HepG2 (cell line): ENCODE results near the gene CPPED1. TPM values are rescaled to one million over a fixed set of nuclear protein-coding genes. Genes with fewer than 3 reads are reported as not detected.

Source experiments
- CBX2 ChIP-seq, 2 experiments: fragments of 200-600 bp in 1 of 2; sonication (generic); formaldehyde crosslinking in 1 of 2; IDR thresholded peaks; 2 replicates each; pipeline versions ENCODE4 v1.7.0 to v1.8.1; 2018 to 2022; ENCODE audit warnings: low read depth in 2 of 2, low read length in 1 of 2, mild to moderate bottlenecking in 1 of 2, missing genetic modification reagents in 1 of 2
- CENPT ChIP-seq: sonication (generic); formaldehyde crosslinking; IDR thresholded peaks from 2 replicates; pipeline ENCODE4 v1.8.0; 2022; ENCODE audit warnings: low read depth, mild to moderate bottlenecking, moderate library complexity, missing genetic modification reagents
- DMAP1 ChIP-seq: IDR thresholded peaks from 2 replicates; pipeline ENCODE4 v1.6.1; 2016
- ERF ChIP-seq: IDR thresholded peaks from 2 replicates; pipeline ENCODE4 v1.6.1; 2018; ENCODE audit warnings: missing biosample characterization, missing genetic modification reagents
- GZF1 ChIP-seq: sonication (generic); formaldehyde crosslinking; IDR thresholded peaks from 2 replicates; pipeline ENCODE4 v1.5.1; 2020; ENCODE audit warnings: mild to moderate bottlenecking, missing genetic modification reagents
- KAT2B ChIP-seq: fragments of 150-350 bp; IDR thresholded peaks from 2 replicates; pipeline ENCODE4 v1.6.1; 2014; ENCODE audit warnings: low read depth, low read length, borderline replicate concordance
- SOX13 ChIP-seq, 3 experiments: fragments of 450-650 bp in 1 of 3; sonication (generic) in 1 of 3; formaldehyde crosslinking in 1 of 3; IDR thresholded peaks in 2 of 3; conservative IDR thresholded peaks in 1 of 3; 2 replicates each; pipeline versions ENCODE4 v1.5.0 to v1.6.1; 2016 to 2020; ENCODE audit warnings: antibody characterized with exemption in 1 of 3, mild to moderate bottlenecking in 1 of 3, missing compliant biosample characterization in 1 of 3, missing genetic modification reagents in 1 of 3, moderate library complexity in 1 of 3
- ZC3H4 ChIP-seq: sonication (generic); formaldehyde crosslinking; IDR thresholded peaks from 2 replicates; pipeline ENCODE4 v1.4.0; 2020; ENCODE audit warnings: missing genetic modification reagents, borderline replicate concordance
- ZNF136 ChIP-seq: sonication (generic); formaldehyde crosslinking; IDR thresholded peaks from 2 replicates; pipeline ENCODE4 v1.8.1; 2022; ENCODE audit warnings: low read depth, mild to moderate bottlenecking, moderate library complexity, missing genetic modification reagents
- ZNF724P ChIP-seq: sonication (generic); formaldehyde crosslinking; IDR thresholded peaks from 2 replicates; pipeline ENCODE4 v1.8.0; 2022; ENCODE audit warnings: missing genetic modification reagents, borderline replicate concordance
- polyA plus RNA-seq, 8 experiments: library from polyadenylated mRNA; depleted of rRNA in 3 of 8; stranded (reverse) in 7 of 8; unstranded in 1 of 8; fragments of >200 nt; fragmentation: Illumina TruSeq in 4 of 8; extraction: Trizol in 4 of 8; gene quantifications; 2 replicates each; pipeline versions ENCODE4 v1.2.1 to v1.2.3, GENCODE V29; 2011 to 2016; ENCODE audit warnings: low read depth in 4 of 8, missing spikeins in 1 of 8, mixed read lengths in 1 of 8; ENCODE audit not compliant: insufficient read depth in 1 of 8
- total RNA-seq, 5 experiments: library from RNA; depleted of rRNA; stranded (reverse); fragments of >200 nt; fragmentation: Illumina TruSeq; extraction: Trizol; gene quantifications; 2 replicates each; pipeline ENCODE4 v1.2.3, GENCODE V29; 2016; ENCODE audit warnings: low read depth in 1 of 5
- TF ChIP-seq, protein P1 (sequence below): fragments of 450-650 bp; IDR thresholded peaks from 2 replicates; pipeline ENCODE4 v1.6.1; 2017; ENCODE audit warnings: mild to moderate bottlenecking
- TF ChIP-seq, protein P2 (sequence below): sonication (generic); formaldehyde crosslinking; IDR thresholded peaks from 2 replicates; pipeline ENCODE4 v1.8.0; 2022; ENCODE audit warnings: mild to moderate bottlenecking, missing genetic modification reagents
- TF ChIP-seq, protein P3 (sequence below): sonication (generic); formaldehyde crosslinking; IDR thresholded peaks from 2 replicates; pipeline ENCODE4 v1.5.0; 2020; ENCODE audit warnings: mild to moderate bottlenecking, missing genetic modification reagents, borderline replicate concordance
- TF ChIP-seq, protein P4 (sequence below): sonication (generic); formaldehyde crosslinking; IDR thresholded peaks from 2 replicates; pipeline ENCODE4 v1.5.0; 2020; ENCODE audit warnings: missing genetic modification reagents

Gene CPPED1
- total and polyA plus RNA-seq, 2 of the 13 experiments (the other 11 are each of a cell fraction or from before 2014, with no cell fraction given), result 66.6 to 71.3 TPM

DNA sequence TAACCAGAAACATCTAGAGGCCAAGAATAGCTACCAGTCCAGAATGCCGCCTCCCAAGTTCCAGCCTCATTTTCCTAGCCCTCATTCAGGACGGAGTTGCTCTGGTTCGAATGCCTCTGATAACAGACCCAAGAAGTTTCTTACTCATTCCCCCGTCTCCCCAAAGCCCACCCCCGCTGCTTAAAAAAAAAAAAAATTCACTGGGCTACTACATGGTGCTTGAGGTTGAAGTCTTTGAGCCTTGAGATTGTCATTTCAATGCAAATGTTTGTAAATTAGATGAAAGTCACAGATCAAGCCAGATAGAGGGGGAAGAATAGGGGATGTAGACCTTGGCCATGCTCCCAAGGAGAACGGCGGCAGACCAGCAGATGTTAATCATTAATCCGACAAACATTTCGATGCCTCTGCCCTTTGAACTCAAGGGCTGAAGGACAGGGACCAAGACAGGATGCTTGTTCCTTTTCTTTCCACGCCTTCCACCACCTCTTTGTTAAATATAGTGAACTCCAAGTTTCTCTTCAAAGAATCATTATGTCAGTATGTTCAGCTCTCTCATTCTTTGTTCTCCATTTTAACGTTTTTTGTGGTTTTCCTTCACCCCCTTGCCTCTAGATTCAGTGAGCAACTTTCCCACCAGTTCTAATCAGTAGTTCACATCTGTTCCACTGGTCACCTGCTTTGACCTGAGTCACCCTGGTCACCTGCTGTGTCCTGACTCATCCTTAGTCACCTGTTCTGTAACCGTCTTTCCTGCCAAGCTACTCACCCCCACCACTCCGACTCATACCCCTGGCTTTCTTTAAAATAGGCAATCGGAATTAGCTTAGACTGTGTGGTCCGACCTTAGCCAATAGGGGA lies 190.3 kb downstream of the CPPED1 start (continued):
- TF ChIP-seq, protein P1, sequence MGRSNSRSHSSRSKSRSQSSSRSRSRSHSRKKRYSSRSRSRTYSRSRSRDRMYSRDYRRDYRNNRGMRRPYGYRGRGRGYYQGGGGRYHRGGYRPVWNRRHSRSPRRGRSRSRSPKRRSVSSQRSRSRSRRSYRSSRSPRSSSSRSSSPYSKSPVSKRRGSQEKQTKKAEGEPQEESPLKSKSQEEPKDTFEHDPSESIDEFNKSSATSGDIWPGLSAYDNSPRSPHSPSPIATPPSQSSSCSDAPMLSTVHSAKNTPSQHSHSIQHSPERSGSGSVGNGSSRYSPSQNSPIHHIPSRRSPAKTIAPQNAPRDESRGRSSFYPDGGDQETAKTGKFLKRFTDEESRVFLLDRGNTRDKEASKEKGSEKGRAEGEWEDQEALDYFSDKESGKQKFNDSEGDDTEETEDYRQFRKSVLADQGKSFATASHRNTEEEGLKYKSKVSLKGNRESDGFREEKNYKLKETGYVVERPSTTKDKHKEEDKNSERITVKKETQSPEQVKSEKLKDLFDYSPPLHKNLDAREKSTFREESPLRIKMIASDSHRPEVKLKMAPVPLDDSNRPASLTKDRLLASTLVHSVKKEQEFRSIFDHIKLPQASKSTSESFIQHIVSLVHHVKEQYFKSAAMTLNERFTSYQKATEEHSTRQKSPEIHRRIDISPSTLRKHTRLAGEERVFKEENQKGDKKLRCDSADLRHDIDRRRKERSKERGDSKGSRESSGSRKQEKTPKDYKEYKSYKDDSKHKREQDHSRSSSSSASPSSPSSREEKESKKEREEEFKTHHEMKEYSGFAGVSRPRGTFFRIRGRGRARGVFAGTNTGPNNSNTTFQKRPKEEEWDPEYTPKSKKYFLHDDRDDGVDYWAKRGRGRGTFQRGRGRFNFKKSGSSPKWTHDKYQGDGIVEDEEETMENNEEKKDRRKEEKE, result no peak
- peak; percentile 51 for TF ChIP-seq ERF (CRISPR knock-in tag)
- no peak; the same call in 1 of the 2 replicates for TF ChIP-seq ZNF136 (CRISPR knock-in tag)
- no peak for TF ChIP-seq CENPT (CRISPR knock-in tag)
- TF ChIP-seq KAT2B, result no peak
- TF ChIP-seq ZC3H4 (CRISPR knock-in tag), result peak; percentile 73; the same call in 1 of the 2 replicates
- TF ChIP-seq, protein P2, sequence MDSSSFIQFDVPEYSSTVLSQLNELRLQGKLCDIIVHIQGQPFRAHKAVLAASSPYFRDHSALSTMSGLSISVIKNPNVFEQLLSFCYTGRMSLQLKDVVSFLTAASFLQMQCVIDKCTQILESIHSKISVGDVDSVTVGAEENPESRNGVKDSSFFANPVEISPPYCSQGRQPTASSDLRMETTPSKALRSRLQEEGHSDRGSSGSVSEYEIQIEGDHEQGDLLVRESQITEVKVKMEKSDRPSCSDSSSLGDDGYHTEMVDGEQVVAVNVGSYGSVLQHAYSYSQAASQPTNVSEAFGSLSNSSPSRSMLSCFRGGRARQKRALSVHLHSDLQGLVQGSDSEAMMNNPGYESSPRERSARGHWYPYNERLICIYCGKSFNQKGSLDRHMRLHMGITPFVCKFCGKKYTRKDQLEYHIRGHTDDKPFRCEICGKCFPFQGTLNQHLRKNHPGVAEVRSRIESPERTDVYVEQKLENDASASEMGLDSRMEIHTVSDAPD (CRISPR knock-in tag), result no peak
- TF ChIP-seq CBX2 (IDR thresholded peaks at IDR 0.05; ENCODE audit: low read depth, low read length), result no peak
- no peak for TF ChIP-seq CBX2 (CRISPR knock-in tag; IDR thresholded peaks at IDR 0.05; ENCODE audit: low read depth)
- TF ChIP-seq, protein P3, sequence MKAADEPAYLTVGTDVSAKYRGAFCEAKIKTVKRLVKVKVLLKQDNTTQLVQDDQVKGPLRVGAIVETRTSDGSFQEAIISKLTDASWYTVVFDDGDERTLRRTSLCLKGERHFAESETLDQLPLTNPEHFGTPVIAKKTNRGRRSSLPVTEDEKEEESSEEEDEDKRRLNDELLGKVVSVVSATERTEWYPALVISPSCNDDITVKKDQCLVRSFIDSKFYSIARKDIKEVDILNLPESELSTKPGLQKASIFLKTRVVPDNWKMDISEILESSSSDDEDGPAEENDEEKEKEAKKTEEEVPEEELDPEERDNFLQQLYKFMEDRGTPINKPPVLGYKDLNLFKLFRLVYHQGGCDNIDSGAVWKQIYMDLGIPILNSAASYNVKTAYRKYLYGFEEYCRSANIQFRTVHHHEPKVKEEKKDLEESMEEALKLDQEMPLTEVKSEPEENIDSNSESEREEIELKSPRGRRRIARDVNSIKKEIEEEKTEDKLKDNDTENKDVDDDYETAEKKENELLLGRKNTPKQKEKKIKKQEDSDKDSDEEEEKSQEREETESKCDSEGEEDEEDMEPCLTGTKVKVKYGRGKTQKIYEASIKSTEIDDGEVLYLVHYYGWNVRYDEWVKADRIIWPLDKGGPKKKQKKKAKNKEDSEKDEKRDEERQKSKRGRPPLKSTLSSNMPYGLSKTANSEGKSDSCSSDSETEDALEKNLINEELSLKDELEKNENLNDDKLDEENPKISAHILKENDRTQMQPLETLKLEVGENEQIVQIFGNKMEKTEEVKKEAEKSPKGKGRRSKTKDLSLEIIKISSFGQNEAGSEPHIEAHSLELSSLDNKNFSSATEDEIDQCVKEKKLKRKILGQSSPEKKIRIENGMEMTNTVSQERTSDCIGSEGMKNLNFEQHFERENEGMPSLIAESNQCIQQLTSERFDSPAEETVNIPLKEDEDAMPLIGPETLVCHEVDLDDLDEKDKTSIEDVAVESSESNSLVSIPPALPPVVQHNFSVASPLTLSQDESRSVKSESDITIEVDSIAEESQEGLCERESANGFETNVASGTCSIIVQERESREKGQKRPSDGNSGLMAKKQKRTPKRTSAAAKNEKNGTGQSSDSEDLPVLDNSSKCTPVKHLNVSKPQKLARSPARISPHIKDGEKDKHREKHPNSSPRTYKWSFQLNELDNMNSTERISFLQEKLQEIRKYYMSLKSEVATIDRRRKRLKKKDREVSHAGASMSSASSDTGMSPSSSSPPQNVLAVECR (CRISPR knock-in tag), result peak; percentile 44; the same call in 1 of the 2 replicates
- TF ChIP-seq DMAP1 (CRISPR knock-in tag), result peak; percentile 65
- no peak for TF ChIP-seq GZF1 (CRISPR knock-in tag)
- TF ChIP-seq, protein P4, sequence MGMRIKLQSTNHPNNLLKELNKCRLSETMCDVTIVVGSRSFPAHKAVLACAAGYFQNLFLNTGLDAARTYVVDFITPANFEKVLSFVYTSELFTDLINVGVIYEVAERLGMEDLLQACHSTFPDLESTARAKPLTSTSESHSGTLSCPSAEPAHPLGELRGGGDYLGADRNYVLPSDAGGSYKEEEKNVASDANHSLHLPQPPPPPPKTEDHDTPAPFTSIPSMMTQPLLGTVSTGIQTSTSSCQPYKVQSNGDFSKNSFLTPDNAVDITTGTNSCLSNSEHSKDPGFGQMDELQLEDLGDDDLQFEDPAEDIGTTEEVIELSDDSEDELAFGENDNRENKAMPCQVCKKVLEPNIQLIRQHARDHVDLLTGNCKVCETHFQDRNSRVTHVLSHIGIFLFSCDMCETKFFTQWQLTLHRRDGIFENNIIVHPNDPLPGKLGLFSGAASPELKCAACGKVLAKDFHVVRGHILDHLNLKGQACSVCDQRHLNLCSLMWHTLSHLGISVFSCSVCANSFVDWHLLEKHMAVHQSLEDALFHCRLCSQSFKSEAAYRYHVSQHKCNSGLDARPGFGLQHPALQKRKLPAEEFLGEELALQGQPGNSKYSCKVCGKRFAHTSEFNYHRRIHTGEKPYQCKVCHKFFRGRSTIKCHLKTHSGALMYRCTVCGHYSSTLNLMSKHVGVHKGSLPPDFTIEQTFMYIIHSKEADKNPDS, result no peak
- TF ChIP-seq SOX13 (IDR thresholded peaks at IDR 0.05), result peak; percentile 64; the same call in 1 of the 2 replicates
- TF ChIP-seq SOX13 (CRISPR knock-in tag; conservative IDR thresholded peaks at IDR 0.05 in 1 of 2, IDR thresholded peaks at IDR 0.05 in 1 of 2), result peak; percentile 55 to 72; a peak in 2 of 4 replicates
- 0 out of 2 replicates have a peak, but pooled peaks have one; percentile 17 for TF ChIP-seq ZNF724P (CRISPR knock-in tag)
